ENCODE results near the gene PPIL1.

PPIL1 gene

GRCh38 chr6:36853325-36853724, 21.3 kb downstream of the PPIL1 start:
- TF ChIP-seq GATA2 (IDR thresholded peaks at IDR 0.05; ENCODE audit: low read depth, low read length) (no peak), GATA3 (IDR thresholded peaks at IDR 0.05; ENCODE audit: low read depth, low read length) (no peak)

GRCh38 chr6:36852481-36853147, 22.0 kb downstream of the PPIL1 start:
- no peak for TF ChIP-seq GATA2 (IDR thresholded peaks at IDR 0.05; ENCODE audit: low read depth, low read length)
- TF ChIP-seq GATA3 (IDR thresholded peaks at IDR 0.05; ENCODE audit: low read depth, low read length), result no peak

GRCh38 chr6:36851626-36852025, 23.0 kb downstream of the PPIL1 start:
- TF ChIP-seq GATA2 (IDR thresholded peaks at IDR 0.05; ENCODE audit: low read depth, low read length) (no peak), GATA3 (IDR thresholded peaks at IDR 0.05; ENCODE audit: low read depth, low read length) (no peak)

- TF ChIP-seq GATA2 (IDR thresholded peaks at IDR 0.05; ENCODE audit: low read depth, low read length), result no peak
- no peak for TF ChIP-seq GATA3 (IDR thresholded peaks at IDR 0.05; ENCODE audit: low read depth, low read length)
Measured at GRCh38 chr6:36851149-36851614, 23.4 kb downstream of the PPIL1 start.

- TF ChIP-seq GATA3 (IDR thresholded peaks at IDR 0.05; ENCODE audit: low read depth, low read length), result no peak
Measured at GRCh38 chr6:36850021-36850420, 24.6 kb downstream of the PPIL1 start.

GRCh38 chr6:36848658-36849441, 25.8 kb downstream of the PPIL1 start:
- no peak for TF ChIP-seq GATA2 (IDR thresholded peaks at IDR 0.05; ENCODE audit: low read depth, low read length)
- no peak for TF ChIP-seq GATA3 (IDR thresholded peaks at IDR 0.05; ENCODE audit: low read depth, low read length)

- no peak for TF ChIP-seq GATA3 (IDR thresholded peaks at IDR 0.05; ENCODE audit: low read depth, low read length)
- no peak for TF ChIP-seq GATA2 (IDR thresholded peaks at IDR 0.05; ENCODE audit: low read depth, low read length)
Measured at GRCh38 chr6:36847991-36848390, 26.6 kb downstream of the PPIL1 start.

- TF ChIP-seq GATA2 (IDR thresholded peaks at IDR 0.05; ENCODE audit: low read depth, low read length), result no peak
Measured at GRCh38 chr6:36847152-36847551, 27.5 kb downstream of the PPIL1 start.

- TF ChIP-seq GATA3 (IDR thresholded peaks at IDR 0.05; ENCODE audit: low read depth, low read length) (no peak), GATA2 (IDR thresholded peaks at IDR 0.05; ENCODE audit: low read depth, low read length) (no peak)
Measured at GRCh38 chr6:36845233-36845632, 29.4 kb downstream of the PPIL1 start.

- no peak for TF ChIP-seq GATA3 (IDR thresholded peaks at IDR 0.05; ENCODE audit: low read depth, low read length)
- TF ChIP-seq GATA2 (IDR thresholded peaks at IDR 0.05; ENCODE audit: low read depth, low read length), result no peak
Measured at GRCh38 chr6:36844232-36845170, 30.1 kb downstream of the PPIL1 start.

- TF ChIP-seq GATA3 (IDR thresholded peaks at IDR 0.05; ENCODE audit: low read depth, low read length) (no peak), GATA2 (IDR thresholded peaks at IDR 0.05; ENCODE audit: low read depth, low read length) (no peak)
Measured at GRCh38 chr6:36843170-36843569, 31.4 kb downstream of the PPIL1 start.

- TF ChIP-seq GATA3 (IDR thresholded peaks at IDR 0.05; ENCODE audit: low read depth, low read length), result no peak
- no peak for TF ChIP-seq GATA2 (IDR thresholded peaks at IDR 0.05; ENCODE audit: low read depth, low read length)
Measured at GRCh38 chr6:36841756-36842155, 32.8 kb downstream of the PPIL1 start.

GRCh38 chr6:36840432-36841403, 33.9 kb downstream of the PPIL1 start:
- TF ChIP-seq GATA3 (IDR thresholded peaks at IDR 0.05; ENCODE audit: low read depth, low read length) (no peak), GATA2 (IDR thresholded peaks at IDR 0.05; ENCODE audit: low read depth, low read length) (no peak)
